Middle frontal gyrus (tissue), 1 donor: ENCODE results near the gene PHACTR1.

Source experiments
- DNase-seq: peaks from one replicate; pipeline ENCODE4 v3.0.0-alpha.2; 2015; ENCODE audit warnings: low spot score; ENCODE audit errors: extremely low spot score

The PHACTR1 gene

DNA sequence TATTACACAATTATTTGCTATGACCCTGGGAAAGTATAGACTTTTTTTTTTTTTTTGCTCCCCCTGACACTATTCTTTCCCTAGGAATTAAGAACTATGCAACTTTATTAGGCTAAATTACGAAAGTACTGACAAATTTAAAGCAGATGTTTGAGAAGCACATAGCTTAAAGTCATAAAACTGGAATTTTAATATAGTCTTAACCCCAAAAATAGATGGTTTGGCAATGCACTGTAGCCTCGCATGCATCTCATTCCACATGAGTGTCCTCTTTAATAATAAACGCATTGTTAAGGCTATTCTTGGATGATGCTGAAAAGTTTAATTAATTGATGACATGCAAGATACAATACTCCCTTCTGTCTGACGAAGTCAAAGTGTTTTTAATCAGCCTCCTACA is 562.4 kb downstream of the PHACTR1 start:
- DNase-seq = no peak

DNA sequence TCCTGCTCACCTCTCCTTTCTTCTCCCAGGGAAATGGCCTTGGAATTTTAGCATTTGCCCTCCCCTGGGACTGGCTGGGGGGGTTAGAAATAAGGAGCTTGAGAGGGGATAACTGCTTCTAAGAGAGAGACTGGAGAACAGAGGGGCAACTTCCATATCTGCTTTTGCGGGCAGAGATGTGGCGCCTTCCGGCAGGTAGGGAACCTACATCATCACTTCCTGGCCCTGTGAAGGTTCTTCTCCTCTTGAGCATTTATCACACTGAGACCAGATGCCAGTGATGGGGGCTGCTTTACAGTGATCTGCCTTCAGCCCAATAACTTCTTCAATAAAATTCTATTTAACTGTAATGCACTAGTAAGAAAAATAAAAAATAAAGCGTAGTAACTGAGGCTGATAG is 563.7 kb downstream of the PHACTR1 start:
- DNase-seq = no peak

DNA sequence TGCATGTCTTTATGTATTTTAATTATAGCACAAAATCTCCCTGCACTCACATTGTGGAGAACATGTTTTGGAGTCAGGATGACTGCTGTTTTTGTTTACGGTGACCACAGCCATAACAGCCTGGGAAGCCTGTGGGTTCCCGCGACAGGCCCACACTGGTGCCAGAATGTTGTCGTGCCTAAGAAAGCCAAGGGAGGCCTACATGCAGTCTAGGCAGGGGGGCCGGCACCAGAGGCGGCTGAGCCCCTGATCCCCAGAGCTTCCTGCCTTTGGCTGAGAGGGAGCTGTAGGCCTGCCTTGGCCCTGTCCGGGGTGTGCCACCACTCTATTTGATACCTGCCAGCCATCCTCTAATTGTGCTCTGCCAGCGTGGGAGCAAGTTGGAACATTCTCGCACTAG is 565.1 kb downstream of the PHACTR1 start:
- no peak for DNase-seq

DNA sequence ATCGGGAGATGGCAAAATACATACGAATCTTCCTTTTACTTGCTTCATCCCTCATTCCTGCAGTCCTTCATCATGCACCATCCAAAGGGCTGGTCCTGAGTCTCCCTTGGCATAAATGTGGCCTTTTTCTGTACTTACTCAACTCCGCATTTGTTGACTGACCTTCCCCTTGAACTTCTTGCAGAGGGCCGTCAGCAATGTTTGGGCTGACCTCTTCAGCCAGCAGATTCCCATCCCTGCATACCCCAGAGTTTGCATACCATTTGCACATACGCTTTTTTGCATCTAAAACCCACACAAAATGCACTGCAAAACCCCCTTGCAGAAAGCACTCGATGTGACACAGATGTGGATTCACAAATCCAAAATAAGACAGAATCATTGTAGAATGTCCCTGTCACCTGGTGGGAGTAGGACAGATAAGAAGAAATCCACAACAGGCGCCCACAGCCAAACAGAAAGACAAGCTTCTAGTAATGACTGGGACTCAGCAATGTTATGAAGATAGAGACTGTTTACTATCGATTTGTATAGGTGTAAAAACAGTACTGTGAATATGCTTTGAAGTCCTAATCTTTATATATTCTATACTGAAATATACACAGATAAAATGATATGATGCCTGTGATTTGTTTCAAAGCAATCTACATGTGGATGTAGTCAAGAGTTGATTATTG is 566.0 kb downstream of the PHACTR1 start:
- no peak for DNase-seq

DNA sequence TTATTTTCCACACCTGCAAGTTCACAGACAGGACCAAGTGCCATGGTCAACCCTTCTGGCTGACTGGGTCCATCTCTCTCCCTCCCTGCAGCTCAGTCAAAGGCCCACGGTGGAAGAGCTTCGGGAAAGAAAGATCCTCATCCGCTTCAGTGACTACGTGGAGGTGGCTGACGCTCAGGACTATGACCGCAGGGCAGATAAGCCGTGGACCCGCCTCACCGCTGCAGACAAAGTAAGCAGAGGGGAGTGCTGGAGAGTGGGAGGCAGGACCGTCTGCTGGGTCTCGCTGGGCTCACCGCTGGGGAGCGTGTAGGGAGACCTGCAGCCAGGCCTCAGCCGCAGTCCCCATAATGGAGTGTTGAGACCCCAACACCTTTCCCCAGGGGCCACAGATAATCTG is 566.8 kb downstream of the PHACTR1 start:
- no peak for DNase-seq

DNA sequence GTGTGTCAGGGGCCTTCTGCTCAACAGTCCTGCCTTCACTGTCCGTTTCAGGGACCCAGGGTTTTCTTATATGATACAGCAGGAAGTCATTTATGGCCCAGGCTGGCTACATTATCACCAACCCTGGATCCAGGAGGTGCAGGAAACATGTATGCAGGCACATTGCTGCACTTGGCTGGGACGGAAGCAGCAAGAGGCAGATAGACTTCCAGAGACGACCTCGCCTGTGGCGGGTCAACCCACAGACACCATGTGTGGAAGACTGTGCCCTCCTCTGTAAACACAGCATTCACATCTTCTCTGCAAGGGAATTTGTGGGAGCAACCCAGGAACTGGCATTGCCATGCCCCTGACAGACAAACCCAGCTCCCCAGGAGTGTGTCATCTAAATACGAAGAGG is 568.1 kb downstream of the PHACTR1 start:
- DNase-seq = no peak

DNA sequence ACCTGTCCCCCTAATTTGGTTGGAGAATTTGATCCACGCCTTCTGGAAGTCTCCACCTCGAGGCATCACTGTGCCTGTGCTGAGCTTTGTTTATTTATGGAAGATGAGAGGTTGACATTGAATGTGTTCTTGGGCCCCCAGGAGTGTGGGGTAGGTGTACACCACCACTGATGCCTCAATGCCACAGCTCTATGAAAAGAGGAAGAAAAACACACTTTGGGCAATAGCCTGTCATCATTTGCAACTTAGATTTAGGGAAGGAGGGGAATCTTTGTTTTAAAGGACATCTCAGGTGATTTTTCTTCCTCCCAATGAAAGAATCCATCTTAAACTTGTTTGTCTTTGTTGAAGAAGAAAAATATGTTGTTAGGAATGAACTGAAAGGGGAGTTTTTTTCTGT is 569.1 kb downstream of the PHACTR1 start:
- DNase-seq = no peak

DNA sequence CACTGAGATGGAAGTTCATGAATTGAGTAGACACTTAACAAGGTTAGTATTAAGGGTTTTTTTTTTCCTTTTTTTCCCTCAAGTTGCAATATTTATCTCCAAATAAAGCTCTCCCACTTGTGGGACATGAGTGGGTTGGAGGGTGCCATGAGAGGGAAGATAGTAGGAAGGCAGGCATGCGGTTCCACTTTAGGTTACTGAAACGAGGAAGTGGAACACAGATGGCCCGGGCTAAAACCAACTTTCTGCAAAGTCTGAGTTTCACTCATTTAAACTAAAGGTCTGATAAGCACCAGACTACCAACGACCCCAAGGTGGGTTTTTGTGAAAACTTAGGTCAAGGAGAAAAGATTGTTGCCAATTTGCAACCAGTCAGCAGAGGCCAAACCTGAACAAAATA is 569.6 kb downstream of the PHACTR1 start:
- no peak for DNase-seq

DNA sequence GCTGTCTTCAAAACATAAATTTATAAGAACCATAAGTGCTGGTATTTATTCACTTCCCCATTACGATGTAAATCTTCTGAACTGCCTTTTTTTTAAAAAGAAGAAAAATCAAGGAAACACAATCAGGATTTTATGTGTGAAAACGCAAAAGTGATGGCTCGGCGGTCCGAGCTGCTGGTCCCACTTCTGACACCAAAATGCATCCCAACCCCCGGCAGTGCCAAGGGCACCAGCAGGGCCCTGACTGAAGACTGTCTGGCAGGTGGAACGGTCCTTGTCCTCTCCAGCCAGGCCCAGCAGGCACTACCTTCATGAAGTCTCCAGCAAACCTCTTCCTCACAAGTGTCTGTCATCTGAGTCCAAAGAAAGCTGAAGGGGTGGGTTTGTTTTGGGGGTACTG is 570.5 kb downstream of the PHACTR1 start:
- DNase-seq = no peak

DNA sequence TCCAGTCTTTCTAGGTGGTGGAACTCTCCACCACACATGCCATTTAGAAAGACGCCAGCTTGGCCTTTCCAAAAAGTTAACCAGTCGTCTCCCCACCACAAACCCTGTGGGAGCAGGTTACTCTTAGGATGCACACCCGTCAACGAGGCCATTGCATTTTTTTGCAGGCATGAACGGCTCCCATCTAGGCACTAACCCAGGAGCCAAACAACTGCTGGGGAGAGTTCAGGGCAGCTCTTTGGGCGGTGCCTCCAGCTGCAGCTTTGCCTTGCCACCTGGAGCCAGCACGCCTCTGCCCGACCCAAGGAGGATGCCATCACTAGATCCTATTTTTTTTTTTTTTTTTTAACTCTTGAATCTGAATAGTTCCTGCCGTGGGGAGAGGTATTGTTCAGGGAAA is 571.9 kb downstream of the PHACTR1 start:
- DNase-seq = no peak

DNA sequence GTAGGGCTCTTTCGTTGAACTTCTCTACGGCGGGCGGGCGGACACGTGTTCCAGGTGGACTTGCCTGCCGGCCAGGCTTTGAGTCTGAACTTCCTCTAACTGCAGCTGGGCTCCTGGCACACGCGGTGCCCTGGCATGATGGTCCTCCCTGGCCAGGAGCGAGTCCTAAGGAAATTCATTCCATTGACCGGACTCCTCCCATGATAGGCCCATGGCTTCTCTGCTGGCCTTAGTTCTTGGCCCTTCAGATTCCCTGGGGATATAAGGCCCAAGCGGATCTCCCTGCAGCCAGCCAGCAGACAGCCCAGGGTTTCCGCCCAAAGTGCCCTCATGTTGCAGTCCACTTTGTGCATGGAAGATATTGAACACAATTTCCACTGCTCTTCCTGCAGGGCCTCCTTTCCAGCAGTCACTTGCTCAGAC is 572.4 kb downstream of the PHACTR1 start:
- no peak for DNase-seq

DNA sequence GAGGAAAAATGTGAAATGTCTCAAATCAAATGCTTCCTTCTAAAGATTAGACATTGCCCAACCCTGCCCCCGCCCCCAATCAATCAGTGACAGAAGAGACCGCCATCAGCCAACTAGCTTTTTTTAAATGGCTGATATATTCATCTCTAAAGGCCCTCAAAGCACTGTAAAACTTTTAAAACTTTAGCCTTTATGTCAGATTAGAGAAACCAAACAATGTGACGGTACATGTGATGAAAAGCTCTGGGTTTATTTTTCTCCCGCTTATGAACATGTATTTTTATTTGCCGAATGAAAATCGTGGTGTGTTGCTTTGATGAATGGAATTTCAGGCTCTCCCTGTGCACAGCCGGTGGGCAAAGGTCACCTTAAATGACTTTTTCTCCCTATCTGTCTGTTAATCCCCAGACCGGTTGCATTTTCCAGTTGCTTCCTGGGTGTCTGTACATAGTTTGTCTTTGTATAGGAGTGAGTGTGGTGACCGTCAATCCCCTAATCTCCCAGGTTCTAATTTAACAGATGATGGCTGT is 573.3 kb downstream of the PHACTR1 start:
- no peak for DNase-seq

DNA sequence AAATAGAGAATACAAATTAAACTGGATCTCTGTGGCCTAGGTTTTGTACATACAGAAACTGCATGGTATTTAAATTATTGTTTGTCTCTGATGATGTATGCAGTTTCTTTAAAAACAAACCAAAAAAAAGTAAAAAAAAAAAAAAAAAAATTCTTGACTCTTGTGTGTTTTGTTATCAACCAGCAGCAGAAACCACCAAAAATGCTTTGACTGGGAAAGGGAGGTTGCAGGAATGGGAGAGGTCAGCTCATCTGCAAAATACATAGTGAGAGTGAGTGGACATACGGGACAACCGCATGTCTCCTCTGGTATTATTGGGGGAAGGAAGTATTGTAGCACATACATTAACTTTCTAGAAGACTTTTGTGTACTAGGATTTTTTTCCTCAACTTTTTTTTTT is 573.8 kb downstream of the PHACTR1 start:
- DNase-seq = no peak

DNA sequence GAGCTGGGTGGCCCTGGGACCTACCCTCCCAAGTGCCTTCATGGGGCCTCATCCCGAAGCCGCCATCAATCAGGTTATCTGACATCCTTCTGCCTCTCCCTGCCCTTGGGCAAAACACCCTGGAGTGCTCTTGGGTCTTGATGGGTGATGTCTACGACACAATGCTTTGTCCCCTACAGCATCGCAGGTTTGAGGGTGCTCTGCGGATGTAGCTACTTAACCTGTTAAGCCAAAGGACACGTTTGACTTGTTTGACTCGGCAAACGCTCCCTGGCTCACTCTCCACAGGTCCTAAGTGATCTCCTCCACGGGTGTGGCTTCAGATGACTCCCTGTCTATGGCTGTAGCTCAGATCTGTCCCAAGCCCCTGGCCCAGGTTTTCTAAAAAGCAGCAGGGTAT is 576.2 kb downstream of the PHACTR1 start:
- DNase-seq = no peak

DNA sequence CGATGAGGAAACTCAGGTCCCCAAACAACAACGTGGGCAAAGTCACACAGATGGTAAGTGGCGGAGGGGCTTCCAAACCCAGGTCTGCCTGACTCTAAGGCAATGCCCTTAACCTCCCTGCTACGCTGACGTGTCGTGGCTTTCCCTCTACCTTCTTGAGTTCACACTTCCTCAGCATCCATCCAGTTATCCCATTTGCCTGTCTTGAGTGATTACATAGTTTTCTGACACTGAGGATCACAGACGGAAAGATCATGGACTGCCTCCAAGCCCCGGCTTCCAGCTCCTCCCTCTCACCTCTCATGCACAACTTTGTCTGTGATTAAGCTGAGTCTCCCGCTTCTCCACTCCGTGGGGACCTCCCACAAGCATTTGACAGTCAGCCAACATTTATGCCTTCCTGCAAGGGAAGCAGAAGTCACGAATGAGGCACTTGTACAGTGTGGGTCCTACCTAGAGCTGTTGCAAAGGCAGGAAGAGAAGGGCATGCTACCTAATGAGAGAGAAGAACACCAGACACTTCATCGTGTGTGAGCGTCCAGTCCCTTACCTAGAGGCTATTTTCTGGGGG is 578.0 kb downstream of the PHACTR1 start:
- no peak for DNase-seq

DNA sequence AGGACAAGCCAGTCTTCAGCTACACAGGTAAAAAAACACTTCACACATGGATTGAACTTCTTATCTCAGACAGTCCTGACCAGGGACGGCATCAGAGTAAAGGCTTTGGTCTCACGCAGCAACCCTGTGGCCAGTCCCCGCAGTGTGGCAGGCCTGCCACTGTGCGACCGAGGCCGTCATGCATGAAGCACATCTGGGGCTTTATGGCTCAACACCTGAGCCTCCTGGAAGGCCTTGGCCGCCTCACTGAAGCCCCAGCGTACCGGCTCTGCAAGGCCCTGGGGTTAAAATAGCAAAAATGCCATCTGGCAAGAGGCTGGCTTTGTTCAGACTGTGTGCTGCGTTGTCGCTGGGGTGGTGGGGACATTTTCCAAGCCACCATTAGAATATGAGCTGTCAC is 579.0 kb downstream of the PHACTR1 start:
- no peak for DNase-seq

DNA sequence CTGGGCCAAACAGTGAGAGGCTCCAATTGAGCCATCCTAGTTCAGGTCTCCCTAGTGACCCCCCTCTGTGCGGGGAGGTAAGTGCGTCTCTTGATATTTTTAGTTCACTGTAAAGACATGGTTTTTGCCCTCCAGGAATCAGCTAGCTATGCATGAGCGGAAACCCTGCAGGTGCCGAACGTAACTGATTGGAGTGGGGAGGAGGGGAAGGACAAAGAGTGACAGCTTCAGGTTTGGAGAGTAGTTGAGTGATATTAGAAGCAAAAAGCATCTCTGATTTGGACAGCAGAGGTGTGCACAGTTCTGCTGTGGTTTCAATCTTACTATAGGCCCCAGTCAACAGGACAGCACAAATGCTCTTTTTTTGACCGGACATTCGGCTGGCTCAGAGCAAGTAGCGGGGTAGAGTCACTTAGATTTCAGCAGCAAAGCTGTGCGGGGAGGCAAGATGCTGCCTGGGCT is 580.0 kb downstream of the PHACTR1 start:
- no peak for DNase-seq

DNA sequence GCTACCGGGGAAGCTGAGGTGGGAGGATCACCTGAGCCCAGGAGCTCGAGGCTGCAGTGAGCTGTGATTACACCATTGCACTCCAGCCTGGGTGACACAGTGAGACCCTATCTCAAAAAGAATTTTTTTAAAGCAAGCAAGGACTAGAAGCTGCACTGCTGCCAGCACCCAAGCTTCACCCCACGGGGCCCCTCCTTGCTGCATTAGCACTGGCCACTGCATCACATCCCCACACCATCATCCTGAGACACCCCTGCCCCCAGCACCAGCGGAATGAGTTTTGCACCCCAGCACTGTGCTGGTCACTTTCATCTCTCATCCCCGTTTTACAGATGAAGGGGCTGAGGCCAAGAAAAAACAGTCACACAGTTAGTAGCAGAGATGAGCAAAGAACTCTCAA is 580.8 kb downstream of the PHACTR1 start:
- DNase-seq = no peak

DNA sequence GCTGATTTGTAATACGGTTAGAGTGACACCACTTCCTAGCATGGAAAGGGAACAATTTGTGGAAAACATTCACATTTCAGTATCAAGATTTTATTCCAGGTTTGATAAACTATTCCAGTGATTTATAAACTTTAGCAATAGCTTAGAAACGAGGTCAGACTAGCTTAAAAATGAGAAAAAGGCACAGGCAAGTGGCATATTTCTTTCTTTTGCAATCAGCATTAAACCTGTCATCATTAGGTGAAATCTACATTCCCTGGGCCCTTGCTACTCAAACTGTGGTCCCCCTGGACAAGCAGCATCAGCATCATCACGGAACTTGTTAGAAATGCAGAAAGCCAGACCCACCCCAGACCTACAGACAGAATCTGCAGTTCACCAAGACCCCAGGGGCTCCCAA is 581.9 kb downstream of the PHACTR1 start:
- no peak for DNase-seq

DNA sequence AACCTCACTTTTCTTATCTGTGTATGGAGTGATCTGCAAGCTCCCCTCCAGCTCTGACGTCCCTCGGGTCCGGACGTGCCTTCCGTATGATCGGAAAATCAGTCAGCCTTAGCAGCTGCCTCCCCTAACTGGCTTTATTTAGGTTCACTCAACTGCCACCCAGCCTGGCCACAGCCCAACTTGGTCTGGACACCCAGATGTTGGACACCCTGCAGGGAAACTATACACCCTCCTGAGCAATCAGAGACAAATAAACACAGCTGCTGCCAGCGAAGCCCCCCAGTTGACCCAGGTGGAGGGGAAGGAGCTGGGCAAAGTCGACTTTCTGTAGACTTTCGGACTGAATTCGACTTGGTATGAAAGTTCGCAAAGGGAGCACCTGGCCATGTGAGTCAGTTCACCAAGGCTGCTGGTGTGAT is 582.8 kb downstream of the PHACTR1 start:
- DNase-seq = no peak

DNA sequence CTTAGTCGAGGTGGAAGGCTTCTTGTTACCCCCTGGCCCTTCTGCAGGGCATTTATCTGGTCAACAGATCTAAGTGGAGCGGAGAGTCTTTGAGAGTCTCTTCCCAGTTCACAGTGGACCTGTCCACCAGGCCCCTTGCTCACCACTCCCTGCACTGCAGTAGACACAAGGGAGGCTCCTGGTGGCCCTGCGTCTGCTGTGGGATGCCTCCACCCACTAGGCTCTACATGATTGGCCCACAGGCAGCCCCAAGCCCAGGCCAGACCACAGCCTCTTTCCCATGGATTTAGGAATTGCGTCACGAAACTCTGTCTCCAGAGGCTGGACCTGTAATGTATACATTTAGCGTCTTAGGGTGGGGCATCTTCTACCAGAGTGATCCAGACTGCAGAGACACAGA is 583.4 kb downstream of the PHACTR1 start:
- no peak for DNase-seq

DNA sequence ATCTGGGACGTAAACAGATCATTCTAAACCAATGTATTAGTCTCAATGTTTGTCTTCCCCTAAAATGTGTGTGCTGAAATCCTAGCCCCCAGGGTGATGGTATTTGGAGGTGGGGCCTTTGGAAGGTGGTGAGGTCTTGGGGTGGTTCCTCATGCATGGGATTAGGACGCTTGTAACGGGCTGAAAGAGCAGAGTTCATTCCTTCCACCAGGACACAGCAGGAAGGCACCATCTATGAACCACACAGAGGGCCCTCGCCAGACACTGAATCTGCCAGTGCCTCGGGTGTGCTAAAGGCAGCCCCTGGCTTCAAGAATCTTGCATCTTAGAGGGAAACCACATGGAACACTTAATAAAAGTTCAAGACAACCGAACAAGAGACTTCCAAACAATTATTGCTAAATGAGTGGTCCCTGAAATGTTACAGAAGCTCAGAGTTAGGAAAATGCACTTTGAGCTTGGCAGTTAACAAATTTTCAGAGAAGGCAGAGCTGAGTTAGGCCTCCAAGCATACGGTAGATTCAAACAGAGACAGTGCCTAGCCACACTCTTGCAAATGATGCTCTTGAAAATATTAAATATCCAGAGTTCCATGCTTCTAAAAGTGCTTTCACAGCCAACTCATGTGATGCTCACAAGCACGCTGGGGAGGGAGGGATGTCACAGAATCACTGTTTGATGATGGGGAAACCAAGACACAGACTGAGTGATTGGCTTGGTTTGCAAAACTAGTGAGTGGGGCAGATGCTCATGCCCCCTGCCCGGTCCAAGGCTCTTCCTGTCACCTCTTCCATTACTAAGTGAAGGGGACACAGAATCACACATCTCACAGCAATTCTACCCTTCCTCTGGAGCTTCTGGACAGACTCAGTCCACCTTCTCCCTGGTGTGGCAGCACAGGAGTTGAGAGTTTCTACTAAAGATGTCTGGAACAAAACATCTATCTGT is 584.4 kb downstream of the PHACTR1 start:
- DNase-seq = no peak
